Bronchial epithelial cell (primary cell): ENCODE measurements around the gene ETNK2. TPM values are rescaled to one million over a fixed set of nuclear protein-coding genes. Genes with fewer than 3 reads are reported as not detected.
"Not testable (repeated sequence)": the region's sequence is repeated elsewhere in the genome, so short reads cannot be mapped to it uniquely, and the experiment has no call there.

Source experiments
- DNase-seq: peaks from one replicate; pipeline ENCODE4 v3.0.0-alpha.2; 2010; ENCODE audit warnings: low read depth
- FAIRE-seq: peaks from 2 replicates; lab custom pipeline; 2011; peaks lifted over from hg19 to GRCh38; lab: Jason Lieb, UNC
- H3K27me3 ChIP-seq: 2 replicates; pipeline ENCODE4 v1.5.1; 2011; ENCODE audit warnings: low read length; ENCODE audit not compliant: control insufficient read depth, insufficient read depth
- H3K36me3 ChIP-seq: 2 replicates; pipeline ENCODE4 v1.5.1; 2011; ENCODE audit warnings: low read length; ENCODE audit not compliant: control insufficient read depth, insufficient read depth
- H3K4me3 ChIP-seq: 2 replicates; pipeline ENCODE4 v1.5.1; 2011; ENCODE audit warnings: mild to moderate bottlenecking, low read depth, low read length, control low read depth
- total RNA-seq: library from RNA; depleted of rRNA; stranded (reverse); fragments of >200 nt; gene quantifications from 2 replicates; pipeline ENCODE4 v1.2.1, GENCODE V29; 2014
- TF ChIP-seq, protein P1 (sequence below): IDR thresholded peaks from 2 replicates; pipeline ENCODE4 v1.5.1; 2011; ENCODE audit warnings: mild to moderate bottlenecking, moderate library complexity, low read length, control low read depth, inconsistent platforms; ENCODE audit not compliant: insufficient read depth, severe bottlenecking

The ETNK2 gene
- total RNA-seq, 1 donor from 2014 or later, result 58.7 TPM

DNA sequence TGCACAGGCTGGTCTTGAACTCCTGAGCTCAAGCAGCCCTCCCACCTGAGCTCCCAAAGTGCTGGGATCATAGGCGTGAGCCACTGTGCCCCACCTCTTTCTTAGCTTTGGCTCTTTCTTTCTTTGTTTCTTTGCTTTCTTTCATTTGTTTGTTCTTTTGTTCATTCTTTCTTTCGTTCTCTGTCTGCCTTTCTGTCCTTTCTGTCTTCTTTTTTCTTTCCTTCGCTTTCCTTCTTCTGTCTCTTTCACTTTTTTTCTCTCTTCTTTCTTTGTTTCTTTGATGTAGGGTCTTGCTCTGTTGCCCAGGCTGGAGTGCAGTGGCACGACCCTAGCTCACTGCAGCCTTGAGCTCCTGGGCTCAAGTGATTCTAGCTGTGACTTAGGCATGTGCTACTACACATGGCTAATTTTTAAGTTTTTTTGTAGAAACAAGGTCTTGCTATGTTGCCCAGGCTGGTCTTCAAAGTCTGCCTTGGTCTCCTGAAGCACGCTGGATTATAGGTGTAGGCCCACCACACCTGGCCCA is 60.0 kb downstream of the ETNK2 start:
- TF ChIP-seq, protein P1, sequence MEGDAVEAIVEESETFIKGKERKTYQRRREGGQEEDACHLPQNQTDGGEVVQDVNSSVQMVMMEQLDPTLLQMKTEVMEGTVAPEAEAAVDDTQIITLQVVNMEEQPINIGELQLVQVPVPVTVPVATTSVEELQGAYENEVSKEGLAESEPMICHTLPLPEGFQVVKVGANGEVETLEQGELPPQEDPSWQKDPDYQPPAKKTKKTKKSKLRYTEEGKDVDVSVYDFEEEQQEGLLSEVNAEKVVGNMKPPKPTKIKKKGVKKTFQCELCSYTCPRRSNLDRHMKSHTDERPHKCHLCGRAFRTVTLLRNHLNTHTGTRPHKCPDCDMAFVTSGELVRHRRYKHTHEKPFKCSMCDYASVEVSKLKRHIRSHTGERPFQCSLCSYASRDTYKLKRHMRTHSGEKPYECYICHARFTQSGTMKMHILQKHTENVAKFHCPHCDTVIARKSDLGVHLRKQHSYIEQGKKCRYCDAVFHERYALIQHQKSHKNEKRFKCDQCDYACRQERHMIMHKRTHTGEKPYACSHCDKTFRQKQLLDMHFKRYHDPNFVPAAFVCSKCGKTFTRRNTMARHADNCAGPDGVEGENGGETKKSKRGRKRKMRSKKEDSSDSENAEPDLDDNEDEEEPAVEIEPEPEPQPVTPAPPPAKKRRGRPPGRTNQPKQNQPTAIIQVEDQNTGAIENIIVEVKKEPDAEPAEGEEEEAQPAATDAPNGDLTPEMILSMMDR, result no peak
- DNase-seq (no peak), FAIRE-seq (no peak)
- Histone ChIP-seq H3K4me3 (no peak overlapping the region), H3K27me3 (no peaks in the 10 kb centered on the region), H3K36me3 (no peaks in the 10 kb centered on the region)

DNA sequence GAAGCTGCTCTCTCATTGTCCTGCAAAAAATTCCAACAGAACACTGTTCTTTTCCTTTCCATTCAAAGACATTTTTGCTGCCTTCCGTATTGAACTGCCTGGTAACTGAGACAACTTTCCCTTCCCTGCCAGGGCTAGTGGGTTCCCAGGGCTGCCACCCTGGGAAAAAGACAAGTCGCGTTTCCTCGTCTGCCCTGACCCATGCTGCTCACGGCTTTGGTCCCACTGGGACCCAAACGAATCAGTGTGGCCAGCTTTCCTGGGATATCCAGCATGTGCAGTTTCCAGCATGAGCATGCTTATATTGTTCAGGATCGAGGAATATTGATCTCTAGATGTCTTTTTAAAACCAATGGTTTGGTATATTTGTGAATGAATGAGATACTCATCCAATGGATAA is 60.8 kb downstream of the ETNK2 start:
- no peak for DNase-seq
- no peaks in the 10 kb centered on the region for H3K27me3 ChIP-seq
- no peaks in the 10 kb centered on the region for H3K36me3 ChIP-seq
- H3K4me3 ChIP-seq, result no peak overlapping the region
- TF ChIP-seq, protein P1, result no peak
- FAIRE-seq, result no peak

DNA sequence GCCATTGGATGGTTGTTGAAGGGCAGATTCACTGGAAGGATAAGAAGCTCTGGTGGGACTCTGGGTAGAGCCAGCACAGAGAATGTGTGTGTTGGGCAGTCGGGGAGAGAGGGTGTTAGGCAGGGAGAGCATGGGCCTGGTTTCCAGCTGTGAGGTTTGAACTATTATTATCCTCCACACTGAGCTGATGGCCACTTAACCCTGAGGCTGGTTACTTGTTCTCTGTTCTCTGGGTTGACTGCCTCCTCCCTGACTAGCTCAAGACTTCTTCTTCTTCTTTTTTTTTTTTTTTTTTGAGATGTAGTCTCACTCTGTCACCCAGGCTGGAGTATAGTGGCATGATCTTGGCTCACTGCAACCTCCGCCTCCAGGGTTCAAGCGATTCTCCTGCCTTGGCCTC is 61.7 kb downstream of the ETNK2 start:
- not testable (repeated sequence) for DNase-seq, H3K27me3 ChIP-seq, FAIRE-seq, H3K36me3 ChIP-seq, H3K4me3 ChIP-seq

DNA sequence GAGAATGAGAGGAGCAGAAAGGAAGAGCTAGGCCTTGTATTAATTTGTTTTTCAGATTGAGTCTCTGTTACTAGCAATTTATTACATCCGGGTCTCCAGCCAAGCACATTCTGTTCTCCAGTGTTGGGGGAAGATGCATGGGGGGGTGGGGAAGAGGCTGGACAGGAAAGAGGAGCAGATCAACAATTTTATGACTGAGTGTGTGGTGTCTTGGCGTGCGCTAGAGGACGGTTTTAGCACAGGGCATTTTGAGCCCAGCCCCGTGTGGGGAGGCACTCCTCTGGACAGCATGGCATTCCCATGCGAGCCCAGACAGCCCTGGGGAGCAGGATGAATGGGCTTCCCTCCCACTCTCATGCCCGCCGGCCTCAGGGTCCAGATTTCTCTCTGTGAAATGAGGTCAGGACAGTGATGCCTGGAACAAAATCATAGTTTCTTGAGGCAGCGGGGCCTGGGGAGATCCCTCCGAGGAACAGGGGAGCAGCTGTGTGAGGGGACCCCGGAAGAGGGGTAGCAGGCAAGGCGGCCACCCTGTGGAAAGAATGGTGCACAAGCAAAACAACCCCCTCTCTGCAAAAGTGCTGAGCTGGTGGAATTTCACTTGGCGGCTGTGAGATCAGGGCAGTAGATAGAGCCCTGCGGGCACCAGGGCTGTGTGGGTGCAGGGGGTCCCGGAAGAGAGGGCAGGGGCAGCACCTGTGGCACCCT is 62.6 kb downstream of the ETNK2 start:
- DNase-seq (peak; percentile 35), FAIRE-seq (no peak)
- no peak overlapping the region for H3K4me3 ChIP-seq

DNA sequence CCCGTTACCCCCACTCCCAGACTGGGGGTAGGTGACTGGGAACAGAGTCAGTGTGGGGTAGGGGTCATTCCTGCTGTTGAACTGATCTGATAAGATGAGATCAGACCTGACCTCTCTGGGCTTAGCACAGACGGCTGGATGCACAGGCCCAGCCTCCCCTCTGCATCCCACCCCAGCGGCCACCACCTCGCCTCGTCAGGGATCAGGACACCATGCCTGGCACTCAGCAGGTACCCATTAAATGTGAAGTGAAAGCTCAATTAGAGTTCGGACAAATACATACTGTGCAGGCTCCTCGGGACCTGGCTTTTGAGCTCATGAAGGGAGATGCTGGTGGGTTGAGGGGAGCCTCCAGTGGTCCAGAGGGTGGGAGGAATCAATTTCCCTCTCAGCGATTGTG is 63.2 kb downstream of the ETNK2 start:
- FAIRE-seq (no peak), DNase-seq (no peak)
- Histone ChIP-seq H3K27me3 (no peaks in the 10 kb centered on the region), H3K4me3 (no peak overlapping the region), H3K36me3 (no peaks in the 10 kb centered on the region)
- TF ChIP-seq, protein P1, result no peak

More for the DNA sequence above, 62.6 kb downstream of the ETNK2 start:
- H3K27me3 ChIP-seq, result no peaks in the 10 kb centered on the region
- H3K36me3 ChIP-seq, result no peaks in the 10 kb centered on the region
- TF ChIP-seq, protein P1, result no peak

DNA sequence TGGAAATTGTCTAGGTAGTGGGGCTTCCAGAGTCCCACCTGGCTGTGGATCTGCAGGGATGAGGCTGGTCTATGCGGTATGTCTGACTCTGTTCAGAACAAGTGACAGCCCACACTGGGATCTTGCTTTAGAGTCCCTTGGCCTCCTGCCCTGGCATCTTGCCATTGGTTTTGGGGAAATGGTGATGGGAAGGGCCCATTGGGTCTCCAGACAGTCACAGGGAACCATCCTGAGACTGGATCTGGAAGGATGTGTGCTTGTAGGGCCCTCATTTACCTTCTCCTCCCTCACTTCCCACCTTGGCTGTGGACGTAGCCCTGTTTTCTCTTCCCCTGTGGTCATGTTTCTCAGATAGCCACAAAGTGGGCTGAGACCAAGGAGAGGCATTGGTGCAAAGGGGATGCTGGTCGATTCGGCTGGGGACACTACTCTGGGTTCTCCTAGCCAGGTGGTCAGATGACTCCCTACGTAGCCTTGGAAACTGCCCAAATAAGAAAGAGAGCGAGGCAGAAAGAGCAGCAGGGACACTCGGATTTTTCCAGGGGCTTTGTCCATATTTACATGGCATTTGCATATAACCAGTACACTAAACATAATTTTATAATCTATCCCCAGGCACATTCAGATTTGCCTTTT is 63.8 kb downstream of the ETNK2 start:
- FAIRE-seq (no peak), DNase-seq (no peak)
- Histone ChIP-seq H3K4me3 (no peak overlapping the region), H3K36me3 (no peaks in the 10 kb centered on the region), H3K27me3 (no peaks in the 10 kb centered on the region)
- TF ChIP-seq, protein P1, result no peak
